Kidney (tissue), 14 donors: ENCODE data around the gene PACSIN1. TPM values are rescaled to one million over a fixed set of nuclear protein-coding genes. Genes with fewer than 3 reads are reported as not detected.

Experiments used
- DNase-seq, 5 donors: peaks; one replicate each; pipeline ENCODE4 v3.0.0-alpha.2; 2013 to 2020
- FAIRE-seq: peaks from 2 replicates; lab custom pipeline; 2012; peaks lifted over from hg19 to GRCh38; lab: Jason Lieb, UNC
- H3K27ac ChIP-seq, 2 donors: one replicate each; pipeline ENCODE4 v1.7.0; 2013; ENCODE audit warnings: low read depth in 2 of 2, low read length in 2 of 2, inconsistent platforms in 1 of 2
- H3K27me3 ChIP-seq: one replicate; pipeline ENCODE4 v1.7.1; 2013; ENCODE audit warnings: low read length, inconsistent platforms; ENCODE audit not compliant: control insufficient read depth, insufficient read depth
- H3K36me3 ChIP-seq, 3 donors: one replicate each; pipeline versions ENCODE4 v1.7.0 to v1.7.1; 2013; ENCODE audit warnings: low read length in 3 of 3, control low read depth in 1 of 3, inconsistent platforms in 1 of 3; ENCODE audit not compliant: insufficient read depth in 3 of 3, control insufficient read depth in 2 of 3
- H3K4me1 ChIP-seq, 3 donors: one replicate each; pipeline versions ENCODE4 v1.7.0 to v1.7.1; 2013; ENCODE audit warnings: low read length in 3 of 3, inconsistent platforms in 1 of 3, low read depth in 1 of 3; ENCODE audit not compliant: control insufficient read depth in 2 of 3, insufficient read depth in 2 of 3
- H3K4me3 ChIP-seq, 3 donors: one replicate each; pipeline versions ENCODE4 v1.7.0 to v1.8.1; 2013; ENCODE audit warnings: low read length in 3 of 3, control low read depth in 1 of 3, inconsistent platforms in 1 of 3
- H3K9ac ChIP-seq, 3 donors: one replicate each; pipeline versions ENCODE4 v1.7.0 to v1.7.1; 2013; ENCODE audit warnings: low read length in 3 of 3, control low read depth in 1 of 3, inconsistent platforms in 1 of 3
- H3K9me3 ChIP-seq, 3 donors: one replicate each; pipeline versions ENCODE4 v1.7.0 to v1.7.1; 2013; ENCODE audit warnings: low read length in 3 of 3, control low read depth in 1 of 3, inconsistent platforms in 1 of 3; ENCODE audit not compliant: control insufficient read depth in 2 of 3, insufficient read depth in 1 of 3
- CTCF ChIP-seq: IDR thresholded peaks from 3 replicates; pipeline ENCODE4 v1.5.1; 2012; ENCODE audit warnings: mild to moderate bottlenecking, moderate library complexity, borderline replicate concordance; ENCODE audit not compliant: insufficient read depth; ENCODE audit errors: extremely low read depth
- intact Hi-C: fragments of 100-400 bp; cut with DNase I; formaldehyde crosslinking; loops from one replicate; pipeline ENCODE4 v1.11.1; 2022
- polyA plus RNA-seq: library from polyadenylated mRNA; stranded (reverse); fragments of 350-450 nt; fragmentation: Illumina TruSeq; extraction: RNeasy Lipid Tissue Mini Kit (QIAGEN cat#74804); gene quantifications from one replicate; pipeline ENCODE4 v1.2.3, GENCODE V29; 2014; ENCODE audit warnings: low read depth, low replicate concordance; ENCODE audit not compliant: insufficient read depth
- total RNA-seq: library from RNA; stranded (reverse); fragmentation: NEBNext Ultra II Directional; extraction: Animal tissue kit (Norgen Biotek cat#: 25700); gene quantifications from one replicate; pipeline ENCODE4 v1.2.1, GENCODE V29; 2021
- donor health status: control.
- donor health status: control.
- donor health status: control.
- donor health status: control.
- donor health status: control.
- donor health status: DM: yes; HTN: yes; CAD: no.
- donor health status: Normal renal cell carcinoma (clear cell type).

PACSIN1 gene
- total and polyA plus RNA-seq, 2 donors from 2014 or later, result 1.7 to 4.1 TPM

- no peaks in the 10 kb centered on the region for H3K27me3 ChIP-seq
- H3K9ac ChIP-seq, result no peak overlapping the region
- intact Hi-C loops, result no loop called here
- H3K27ac ChIP-seq, result no peak overlapping the region
- TF ChIP-seq CTCF, result no peak
- DNase-seq (no peak), FAIRE-seq (no peak)
- no peaks in the 10 kb centered on the region for H3K4me1 ChIP-seq
- no peaks in the 10 kb centered on the region for H3K36me3 ChIP-seq
- H3K4me3 ChIP-seq, result no peak overlapping the region
- H3K9me3 ChIP-seq, result no peaks in the 10 kb centered on the region
Measured at GRCh38 chr6:34571388-34571787, 105.5 kb downstream of the PACSIN1 start.

GRCh38 chr6:34572021-34572420 is 106.1 kb downstream of the PACSIN1 start:
- H3K27ac ChIP-seq, result no peak overlapping the region
- no peak for TF ChIP-seq CTCF
- FAIRE-seq, result no peak
- no peak overlapping the region for H3K9ac ChIP-seq
- H3K36me3 ChIP-seq, result no peaks in the 10 kb centered on the region
- H3K9me3 ChIP-seq, result no peaks in the 10 kb centered on the region
- no peak for DNase-seq
- intact Hi-C loops, result no loop called here
- no peaks in the 10 kb centered on the region for H3K4me1 ChIP-seq
- H3K4me3 ChIP-seq, result no peak overlapping the region
- H3K27me3 ChIP-seq, result no peaks in the 10 kb centered on the region

GRCh38 chr6:34572585-34572984 is 106.7 kb downstream of the PACSIN1 start:
- Histone ChIP-seq H3K9me3 (no peaks in the 10 kb centered on the region), H3K27me3 (no peaks in the 10 kb centered on the region), H3K27ac (no peak overlapping the region), H3K36me3 (no peaks in the 10 kb centered on the region), H3K4me1 (no peaks in the 10 kb centered on the region), H3K4me3 (no peak overlapping the region), H3K9ac (no peak overlapping the region)
- intact Hi-C loops, result no loop called here
- no peak for TF ChIP-seq CTCF
- DNase-seq, result peak in 1 of 5 donors; percentile 32
- FAIRE-seq, result no peak

- FAIRE-seq (no peak), DNase-seq (peak in 1 of 5 donors; percentile 48)
- intact Hi-C loops, result no loop called here
- H3K4me3 ChIP-seq, result no peak overlapping the region
- no peaks in the 10 kb centered on the region for H3K36me3 ChIP-seq
- H3K27me3 ChIP-seq, result no peaks in the 10 kb centered on the region
- no peak overlapping the region for H3K9ac ChIP-seq
- TF ChIP-seq CTCF, result no peak
- H3K4me1 ChIP-seq, result no peaks in the 10 kb centered on the region
- no peaks in the 10 kb centered on the region for H3K9me3 ChIP-seq
- H3K27ac ChIP-seq, result no peak overlapping the region
Measured at GRCh38 chr6:34573567-34574183, 107.8 kb downstream of the PACSIN1 start.
